ENCODE data around the gene PBRM1.

GRCh38 chr3:52554026-52554755 is 131.5 kb downstream of the PBRM1 start:
- TF ChIP-seq POLR2A (IDR thresholded peaks at IDR 0.05) (no peak), CTCF (IDR thresholded peaks at IDR 0.05) (no peak)
